ENCODE results near the gene MRPL41.
"Not testable (repeated sequence)": the region's sequence is repeated elsewhere in the genome, so short reads cannot be mapped to it uniquely, and the experiment has no call there.

MRPL41 gene

GRCh38 chr9:137520614-137521404, 30.9 kb upstream of the MRPL41 start:
- DNase-seq (ENCODE audit: low read depth, low spot score): no peak
- H3K4me3 ChIP-seq (ENCODE audit: low read length): no peak overlapping the region

- DNase-seq (ENCODE audit: low read depth, low spot score): no peak
- no peak overlapping the region for H3K4me3 ChIP-seq (ENCODE audit: low read length)
Measured at GRCh38 chr9:137521405-137521985, 30.2 kb upstream of the MRPL41 start.

- no peak for DNase-seq (ENCODE audit: low read depth, low spot score)
- no peak overlapping the region for H3K4me3 ChIP-seq (ENCODE audit: low read length)
Measured at GRCh38 chr9:137522746-137523455, 28.8 kb upstream of the MRPL41 start.

GRCh38 chr9:137524161-137524980, 27.3 kb upstream of the MRPL41 start:
- no peak overlapping the region for H3K4me3 ChIP-seq (ENCODE audit: low read length)
- DNase-seq (ENCODE audit: low read depth, low spot score): no peak

- no peak for DNase-seq (ENCODE audit: low read depth, low spot score)
- H3K4me3 ChIP-seq (ENCODE audit: low read length): no peak overlapping the region
Measured at GRCh38 chr9:137524981-137525317, 26.7 kb upstream of the MRPL41 start.

GRCh38 chr9:137530331-137530730, 21.3 kb upstream of the MRPL41 start:
- no peak for DNase-seq (ENCODE audit: low read depth, low spot score)
- no peak overlapping the region for H3K4me3 ChIP-seq (ENCODE audit: low read length)

GRCh38 chr9:137531099-137531765, 20.4 kb upstream of the MRPL41 start:
- no peak for DNase-seq (ENCODE audit: low read depth, low spot score)
- no peak overlapping the region for H3K4me3 ChIP-seq (ENCODE audit: low read length)

- not testable (repeated sequence) for DNase-seq (ENCODE audit: low read depth, low spot score); H3K4me3 ChIP-seq (ENCODE audit: low read length)
Measured at GRCh38 chr9:137532891-137533468, 18.7 kb upstream of the MRPL41 start.

- DNase-seq (ENCODE audit: low read depth, low spot score): peak; percentile 44
- H3K4me3 ChIP-seq (ENCODE audit: low read length): no peak overlapping the region
Measured at GRCh38 chr9:137534256-137535119, 17.2 kb upstream of the MRPL41 start.

- DNase-seq (ENCODE audit: low read depth, low spot score): no peak
- H3K4me3 ChIP-seq (ENCODE audit: low read length): no peak overlapping the region
Measured at GRCh38 chr9:137535120-137535428, 16.6 kb upstream of the MRPL41 start.

GRCh38 chr9:137536594-137537131, 15.0 kb upstream of the MRPL41 start:
- H3K4me3 ChIP-seq (ENCODE audit: low read length): not testable (repeated sequence)
- DNase-seq (ENCODE audit: low read depth, low spot score): peak; percentile 62

GRCh38 chr9:137538058-137538457, 13.6 kb upstream of the MRPL41 start:
- no peak overlapping the region for H3K4me3 ChIP-seq (ENCODE audit: low read length)

GRCh38 chr9:137540536-137540935, 11.1 kb upstream of the MRPL41 start:
- H3K4me3 ChIP-seq (ENCODE audit: low read length): no peak overlapping the region
- DNase-seq (ENCODE audit: low read depth, low spot score): no peak

More at GRCh38 chr9:137538058-137538457, 13.6 kb upstream of the MRPL41 start:
- DNase-seq (ENCODE audit: low read depth, low spot score): no peak

GRCh38 chr9:137542486-137542885, 9.2 kb upstream of the MRPL41 start:
- no peak for DNase-seq (ENCODE audit: low read depth, low spot score)
- no peak overlapping the region for H3K4me3 ChIP-seq (ENCODE audit: low read length)

GRCh38 chr9:137543237-137543963, 8.3 kb upstream of the MRPL41 start:
- no peak overlapping the region for H3K4me3 ChIP-seq (ENCODE audit: low read length)
- DNase-seq (ENCODE audit: low read depth, low spot score): no peak

- DNase-seq (ENCODE audit: low read depth, low spot score): no peak
- H3K4me3 ChIP-seq (ENCODE audit: low read length): no peak overlapping the region
Measured at GRCh38 chr9:137544176-137544760, 7.4 kb upstream of the MRPL41 start.

- no peak for DNase-seq (ENCODE audit: low read depth, low spot score)
- no peak overlapping the region for H3K4me3 ChIP-seq (ENCODE audit: low read length)
Measured at GRCh38 chr9:137545123-137545522, 6.6 kb upstream of the MRPL41 start.

Measured in Jurkat, Clone E6-1 (cell line).